ENCODE data around the gene RELA. TPM values are rescaled to one million over a fixed set of nuclear protein-coding genes. Genes with fewer than 3 reads are reported as not detected.

Gene RELA
- total and polyA plus RNA-seq, 2 of the 13 experiments (the other 11 are each of a cell fraction or from before 2014, with no cell fraction given), result 21.4 to 40.5 TPM

DNA sequence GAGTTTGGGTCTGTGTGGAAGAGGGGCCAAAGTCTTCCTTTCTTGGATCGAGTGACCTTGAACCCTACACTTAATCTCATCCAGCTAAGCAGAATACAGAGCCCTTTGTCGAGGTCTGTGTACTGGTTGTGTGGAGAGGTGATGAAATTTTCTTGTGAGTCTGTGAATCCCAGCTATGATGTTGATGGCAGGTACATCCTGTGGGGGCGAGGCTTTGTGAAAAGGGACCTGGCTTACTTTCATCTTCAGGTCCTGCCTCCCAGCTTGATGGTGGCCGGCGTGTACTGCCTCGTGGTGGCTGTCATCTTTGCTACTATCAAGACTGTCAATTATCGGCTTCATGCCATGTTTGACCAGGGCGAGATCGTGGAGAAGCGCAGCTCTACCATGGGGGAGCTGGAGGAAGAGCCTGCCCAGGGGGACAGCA lies 46.1 kb downstream of the RELA start (continued):
- TF ChIP-seq, protein P1, sequence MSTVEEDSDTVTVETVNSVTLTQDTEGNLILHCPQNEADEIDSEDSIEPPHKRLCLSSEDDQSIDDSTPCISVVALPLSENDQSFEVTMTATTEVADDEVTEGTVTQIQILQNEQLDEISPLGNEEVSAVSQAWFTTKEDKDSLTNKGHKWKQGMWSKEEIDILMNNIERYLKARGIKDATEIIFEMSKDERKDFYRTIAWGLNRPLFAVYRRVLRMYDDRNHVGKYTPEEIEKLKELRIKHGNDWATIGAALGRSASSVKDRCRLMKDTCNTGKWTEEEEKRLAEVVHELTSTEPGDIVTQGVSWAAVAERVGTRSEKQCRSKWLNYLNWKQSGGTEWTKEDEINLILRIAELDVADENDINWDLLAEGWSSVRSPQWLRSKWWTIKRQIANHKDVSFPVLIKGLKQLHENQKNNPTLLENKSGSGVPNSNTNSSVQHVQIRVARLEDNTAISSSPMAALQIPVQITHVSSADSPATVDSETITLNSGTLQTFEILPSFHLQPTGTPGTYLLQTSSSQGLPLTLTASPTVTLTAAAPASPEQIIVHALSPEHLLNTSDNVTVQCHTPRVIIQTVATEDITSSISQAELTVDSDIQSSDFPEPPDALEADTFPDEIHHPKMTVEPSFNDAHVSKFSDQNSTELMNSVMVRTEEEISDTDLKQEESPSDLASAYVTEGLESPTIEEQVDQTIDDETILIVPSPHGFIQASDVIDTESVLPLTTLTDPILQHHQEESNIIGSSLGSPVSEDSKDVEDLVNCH (CRISPR knock-in tag; IDR thresholded peaks at IDR 0.05), result no peak
- no peak for TF ChIP-seq ZNF749 (CRISPR knock-in tag; IDR thresholded peaks at IDR 0.05; ENCODE audit: borderline replicate concordance)
- no peak for TF ChIP-seq ZNF3 (CRISPR knock-in tag; IDR thresholded peaks at IDR 0.05)
- no peak; the same call in 1 of the 2 replicates for TF ChIP-seq ZFX (CRISPR knock-in tag; IDR thresholded peaks at IDR 0.05; ENCODE audit: low read depth)
- TF ChIP-seq BRD4 (CRISPR knock-in tag; IDR thresholded peaks at IDR 0.05), result no peak
- no peak for TF ChIP-seq FOXA1 (IDR thresholded peaks at IDR 0.05)
- TF ChIP-seq FOXA1 (CRISPR knock-in tag; IDR thresholded peaks at IDR 0.05), result peak; percentile 8; the same call in 1 of the 2 replicates
- TF ChIP-seq, protein P2, sequence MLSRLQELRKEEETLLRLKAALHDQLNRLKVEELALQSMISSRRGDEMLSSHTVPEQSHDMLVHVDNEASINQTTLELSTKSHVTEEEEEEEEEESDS (CRISPR knock-in tag; IDR thresholded peaks at IDR 0.05; ENCODE audit: borderline replicate concordance), result no peak
- no peak for TF ChIP-seq MLLT10 (CRISPR knock-in tag; IDR thresholded peaks at IDR 0.05)
- TF ChIP-seq HMG20A (CRISPR knock-in tag; IDR thresholded peaks at IDR 0.05; ENCODE audit: borderline replicate concordance), result peak; percentile 17; the same call in 1 of the 2 replicates
- TF ChIP-seq TAF1 (CRISPR knock-in tag; IDR thresholded peaks at IDR 0.05), result peak; percentile 6; the same call in 1 of the 2 replicates
- no peak for TF ChIP-seq SOX13 (IDR thresholded peaks at IDR 0.05)
- TF ChIP-seq SOX13 (CRISPR knock-in tag; conservative IDR thresholded peaks at IDR 0.05 in 1 of 2, IDR thresholded peaks at IDR 0.05 in 1 of 2), result peak in 1 of 2 experiments; percentile 69; a peak in 1 of 4 replicates
- TF ChIP-seq ELF1 (CRISPR knock-in tag; IDR thresholded peaks at IDR 0.05), result peak; percentile 13; the same call in 1 of the 2 replicates
- TF ChIP-seq ZNF263 (CRISPR knock-in tag; IDR thresholded peaks at IDR 0.05), result no peak
- TF ChIP-seq ZNF207 (IDR thresholded peaks at IDR 0.05; ENCODE audit: borderline replicate concordance), result no peak
- no peak for TF ChIP-seq NFRKB (IDR thresholded peaks at IDR 0.05)
- TF ChIP-seq KLF16 (CRISPR knock-in tag; IDR thresholded peaks at IDR 0.05), result 0 out of 4 replicates have a peak, but pooled peaks of 1 of the 2 experiments have one; percentile 21
- TF ChIP-seq, protein P3, sequence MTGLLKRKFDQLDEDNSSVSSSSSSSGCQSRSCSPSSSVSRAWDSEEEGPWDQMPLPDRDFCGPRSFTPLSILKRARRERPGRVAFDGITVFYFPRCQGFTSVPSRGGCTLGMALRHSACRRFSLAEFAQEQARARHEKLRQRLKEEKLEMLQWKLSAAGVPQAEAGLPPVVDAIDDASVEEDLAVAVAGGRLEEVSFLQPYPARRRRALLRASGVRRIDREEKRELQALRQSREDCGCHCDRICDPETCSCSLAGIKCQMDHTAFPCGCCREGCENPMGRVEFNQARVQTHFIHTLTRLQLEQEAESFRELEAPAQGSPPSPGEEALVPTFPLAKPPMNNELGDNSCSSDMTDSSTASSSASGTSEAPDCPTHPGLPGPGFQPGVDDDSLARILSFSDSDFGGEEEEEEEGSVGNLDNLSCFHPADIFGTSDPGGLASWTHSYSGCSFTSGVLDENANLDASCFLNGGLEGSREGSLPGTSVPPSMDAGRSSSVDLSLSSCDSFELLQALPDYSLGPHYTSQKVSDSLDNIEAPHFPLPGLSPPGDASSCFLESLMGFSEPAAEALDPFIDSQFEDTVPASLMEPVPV (CRISPR knock-in tag; IDR thresholded peaks at IDR 0.05), result no peak
- TF ChIP-seq, protein P4, sequence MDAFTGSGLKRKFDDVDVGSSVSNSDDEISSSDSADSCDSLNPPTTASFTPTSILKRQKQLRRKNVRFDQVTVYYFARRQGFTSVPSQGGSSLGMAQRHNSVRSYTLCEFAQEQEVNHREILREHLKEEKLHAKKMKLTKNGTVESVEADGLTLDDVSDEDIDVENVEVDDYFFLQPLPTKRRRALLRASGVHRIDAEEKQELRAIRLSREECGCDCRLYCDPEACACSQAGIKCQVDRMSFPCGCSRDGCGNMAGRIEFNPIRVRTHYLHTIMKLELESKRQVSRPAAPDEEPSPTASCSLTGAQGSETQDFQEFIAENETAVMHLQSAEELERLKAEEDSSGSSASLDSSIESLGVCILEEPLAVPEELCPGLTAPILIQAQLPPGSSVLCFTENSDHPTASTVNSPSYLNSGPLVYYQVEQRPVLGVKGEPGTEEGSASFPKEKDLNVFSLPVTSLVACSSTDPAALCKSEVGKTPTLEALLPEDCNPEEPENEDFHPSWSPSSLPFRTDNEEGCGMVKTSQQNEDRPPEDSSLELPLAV (CRISPR knock-in tag; conservative IDR thresholded peaks at IDR 0.05; ENCODE audit: low read depth), result no peak
- TF ChIP-seq HNRNPH1 (optimal IDR thresholded peaks at IDR 0.05; ENCODE audit: low read depth, low read length), result no peak
- TF ChIP-seq, protein P5, sequence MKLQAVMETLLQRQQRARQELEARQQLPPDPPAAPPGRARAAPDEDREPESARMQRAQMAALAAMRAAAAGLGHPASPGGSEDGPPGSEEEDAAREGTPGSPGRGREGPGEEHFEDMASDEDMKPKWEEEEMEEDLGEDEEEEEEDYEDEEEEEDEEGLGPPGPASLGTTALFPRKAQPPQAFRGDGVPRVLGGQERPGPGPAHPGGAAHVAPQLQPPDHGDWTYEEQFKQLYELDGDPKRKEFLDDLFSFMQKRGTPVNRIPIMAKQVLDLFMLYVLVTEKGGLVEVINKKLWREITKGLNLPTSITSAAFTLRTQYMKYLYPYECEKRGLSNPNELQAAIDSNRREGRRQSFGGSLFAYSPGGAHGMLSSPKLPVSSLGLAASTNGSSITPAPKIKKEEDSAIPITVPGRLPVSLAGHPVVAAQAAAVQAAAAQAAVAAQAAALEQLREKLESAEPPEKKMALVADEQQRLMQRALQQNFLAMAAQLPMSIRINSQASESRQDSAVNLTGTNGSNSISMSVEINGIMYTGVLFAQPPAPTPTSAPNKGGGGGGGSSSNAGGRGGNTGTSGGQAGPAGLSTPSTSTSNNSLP (IDR thresholded peaks at IDR 0.05; ENCODE audit: low read depth, low read length), result no peak
- TF ChIP-seq SRY (CRISPR knock-in tag; IDR thresholded peaks at IDR 0.05), result no peak

All from HepG2 (cell line).